Measurements from ENCODE around the gene ZNF622. TPM values are rescaled to one million over a fixed set of nuclear protein-coding genes. Genes with fewer than 3 reads are reported as not detected.
A peak's percentile ranks its signal among the peaks of the same experiment; 100 is the strongest.

ZNF622 gene
- total RNA-seq, 1 donor from 2014 or later: 40.0 TPM

DNA sequence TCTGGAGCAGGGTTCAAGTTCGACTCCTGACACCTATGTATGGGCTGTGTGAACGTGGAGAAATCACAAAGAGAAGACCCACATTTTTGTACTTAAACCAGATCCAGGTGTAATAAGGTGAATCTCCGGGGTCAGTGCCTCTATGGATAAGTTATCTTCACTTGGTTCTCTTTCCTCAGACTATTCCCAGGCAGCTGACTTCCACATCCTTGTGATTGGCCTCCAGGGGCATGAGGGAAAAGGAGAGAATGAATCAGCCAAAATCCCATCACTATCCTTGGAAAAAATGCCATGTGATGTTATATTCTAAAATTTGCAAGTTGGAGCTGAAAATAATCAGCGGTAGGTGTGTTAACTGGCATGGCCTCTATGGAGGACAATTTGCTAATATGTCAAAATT lies 37.2 kb downstream of the ZNF622 start:
- peaks cover 19% of the 10 kb centered on the region for H3K4me1 Mint-ChIP-seq (ENCODE audit: low read depth, unreplicated experiment)
- peaks cover 3% of the 10 kb centered on the region for H3K9me3 Mint-ChIP-seq (ENCODE audit: unreplicated experiment)
- TF ChIP-seq, protein P1, sequence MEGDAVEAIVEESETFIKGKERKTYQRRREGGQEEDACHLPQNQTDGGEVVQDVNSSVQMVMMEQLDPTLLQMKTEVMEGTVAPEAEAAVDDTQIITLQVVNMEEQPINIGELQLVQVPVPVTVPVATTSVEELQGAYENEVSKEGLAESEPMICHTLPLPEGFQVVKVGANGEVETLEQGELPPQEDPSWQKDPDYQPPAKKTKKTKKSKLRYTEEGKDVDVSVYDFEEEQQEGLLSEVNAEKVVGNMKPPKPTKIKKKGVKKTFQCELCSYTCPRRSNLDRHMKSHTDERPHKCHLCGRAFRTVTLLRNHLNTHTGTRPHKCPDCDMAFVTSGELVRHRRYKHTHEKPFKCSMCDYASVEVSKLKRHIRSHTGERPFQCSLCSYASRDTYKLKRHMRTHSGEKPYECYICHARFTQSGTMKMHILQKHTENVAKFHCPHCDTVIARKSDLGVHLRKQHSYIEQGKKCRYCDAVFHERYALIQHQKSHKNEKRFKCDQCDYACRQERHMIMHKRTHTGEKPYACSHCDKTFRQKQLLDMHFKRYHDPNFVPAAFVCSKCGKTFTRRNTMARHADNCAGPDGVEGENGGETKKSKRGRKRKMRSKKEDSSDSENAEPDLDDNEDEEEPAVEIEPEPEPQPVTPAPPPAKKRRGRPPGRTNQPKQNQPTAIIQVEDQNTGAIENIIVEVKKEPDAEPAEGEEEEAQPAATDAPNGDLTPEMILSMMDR (IDR thresholded peaks at IDR 0.05; ENCODE audit: partially characterized antibody, unreplicated experiment): peak; percentile 37
- H3K4me3 Mint-ChIP-seq (ENCODE audit: unreplicated experiment): no peak overlapping the region
- DNase-seq: no peak
- H3K36me3 Mint-ChIP-seq (ENCODE audit: unreplicated experiment): no peaks in the 10 kb centered on the region
- no peak overlapping the region for H3K27ac Mint-ChIP-seq (ENCODE audit: unreplicated experiment)
- peaks cover 4% of the 10 kb centered on the region for H3K27me3 Mint-ChIP-seq (ENCODE audit: unreplicated experiment)

GRCh38 chr5:16427587-16427986 lies 38.0 kb downstream of the ZNF622 start:
- no peaks in the 10 kb centered on the region for H3K9me3 Mint-ChIP-seq (ENCODE audit: unreplicated experiment)

GRCh38 chr5:16418471-16418922 lies 47.1 kb downstream of the ZNF622 start:
- Mint-ChIP-seq H3K4me1 (ENCODE audit: low read depth, unreplicated experiment) (peaks cover 6% of the 10 kb centered on the region), H3K27ac (ENCODE audit: unreplicated experiment) (no peak overlapping the region)

More at GRCh38 chr5:16427587-16427986, 38.0 kb downstream of the ZNF622 start:
- Mint-ChIP-seq H3K27ac (ENCODE audit: unreplicated experiment) (no peak overlapping the region), H3K36me3 (ENCODE audit: unreplicated experiment) (no peaks in the 10 kb centered on the region), H3K27me3 (ENCODE audit: unreplicated experiment) (peaks cover 2% of the 10 kb centered on the region), H3K4me1 (ENCODE audit: low read depth, unreplicated experiment) (peaks cover 16% of the 10 kb centered on the region), H3K4me3 (ENCODE audit: unreplicated experiment) (no peak overlapping the region)
- TF ChIP-seq, protein P1 (IDR thresholded peaks at IDR 0.05; ENCODE audit: partially characterized antibody, unreplicated experiment): no peak
- no peak for DNase-seq

DNA sequence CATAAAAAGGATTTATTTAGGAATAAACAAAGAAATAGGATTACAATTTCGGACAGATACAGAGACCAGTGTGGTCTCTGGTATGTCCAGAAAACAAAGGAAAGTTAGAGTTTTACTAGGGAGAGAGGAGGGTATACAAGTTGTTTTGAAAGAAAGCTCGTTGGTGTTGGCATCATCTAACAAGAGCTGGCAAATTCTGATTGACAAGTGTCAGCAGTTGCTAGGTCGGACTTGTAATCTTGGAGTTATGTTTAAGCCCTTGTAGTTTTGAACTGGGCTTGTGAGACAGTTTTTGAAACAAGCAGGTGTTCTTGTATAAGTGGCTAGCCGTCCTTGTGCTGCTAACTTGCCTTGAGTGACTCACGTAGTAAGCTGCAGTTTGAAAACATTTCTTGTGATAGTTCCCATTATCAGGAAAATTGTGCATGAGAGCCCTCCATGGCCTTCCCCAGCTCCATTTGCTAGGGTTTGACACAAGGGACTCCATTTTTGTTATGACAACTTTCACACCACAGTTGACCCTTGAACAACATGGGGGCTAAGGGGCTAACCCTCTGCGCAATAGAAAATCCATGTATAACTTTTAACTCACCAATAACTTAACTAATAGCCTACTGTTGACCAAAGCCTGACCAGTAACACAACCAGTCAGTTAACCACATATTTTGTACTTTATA lies 48.1 kb downstream of the ZNF622 start:
- peaks cover 6% of the 10 kb centered on the region for H3K9me3 Mint-ChIP-seq (ENCODE audit: unreplicated experiment)
- DNase-seq: no peak
- TF ChIP-seq, protein P1 (IDR thresholded peaks at IDR 0.05; ENCODE audit: partially characterized antibody, unreplicated experiment): no peak
- H3K36me3 Mint-ChIP-seq (ENCODE audit: unreplicated experiment): no peaks in the 10 kb centered on the region
- H3K4me1 Mint-ChIP-seq (ENCODE audit: low read depth, unreplicated experiment): peaks cover 6% of the 10 kb centered on the region
- H3K27ac Mint-ChIP-seq (ENCODE audit: unreplicated experiment): no peak overlapping the region
- no peak overlapping the region for H3K4me3 Mint-ChIP-seq (ENCODE audit: unreplicated experiment)
- peaks cover 4% of the 10 kb centered on the region for H3K27me3 Mint-ChIP-seq (ENCODE audit: unreplicated experiment)

More at GRCh38 chr5:16418471-16418922, 47.1 kb downstream of the ZNF622 start:
- Mint-ChIP-seq H3K27me3 (ENCODE audit: unreplicated experiment) (peaks cover 4% of the 10 kb centered on the region), H3K4me3 (ENCODE audit: unreplicated experiment) (no peak overlapping the region), H3K36me3 (ENCODE audit: unreplicated experiment) (no peaks in the 10 kb centered on the region), H3K9me3 (ENCODE audit: unreplicated experiment) (peaks cover 6% of the 10 kb centered on the region)
- TF ChIP-seq, protein P1 (IDR thresholded peaks at IDR 0.05; ENCODE audit: partially characterized antibody, unreplicated experiment): no peak
- DNase-seq: no peak

DNA sequence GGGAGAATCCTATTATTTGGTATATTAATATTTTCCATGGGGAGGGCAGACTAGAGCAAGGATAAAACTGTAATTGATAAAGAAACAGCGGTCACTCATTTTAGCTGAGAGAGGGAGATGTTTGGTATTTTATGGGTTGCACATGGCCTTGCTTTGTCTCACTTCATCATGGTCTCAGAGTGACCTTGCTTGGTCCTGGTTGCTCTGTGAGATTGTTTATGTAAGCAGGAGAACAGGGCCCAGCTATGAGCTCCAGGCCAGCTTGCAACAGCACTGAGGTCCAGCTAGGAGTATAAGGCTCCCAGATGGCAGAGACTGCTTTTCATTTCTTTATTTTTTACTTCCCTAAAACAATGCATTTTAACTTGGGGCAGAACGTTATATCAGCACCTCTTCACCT lies 50.7 kb downstream of the ZNF622 start:
- no peaks in the 10 kb centered on the region for H3K9me3 Mint-ChIP-seq (ENCODE audit: unreplicated experiment)
- no peak for DNase-seq
- H3K36me3 Mint-ChIP-seq (ENCODE audit: unreplicated experiment): no peaks in the 10 kb centered on the region
- no peak overlapping the region for H3K4me3 Mint-ChIP-seq (ENCODE audit: unreplicated experiment)
- peaks cover 5% of the 10 kb centered on the region for H3K4me1 Mint-ChIP-seq (ENCODE audit: low read depth, unreplicated experiment)
- no peak overlapping the region for H3K27ac Mint-ChIP-seq (ENCODE audit: unreplicated experiment)
- TF ChIP-seq, protein P1 (IDR thresholded peaks at IDR 0.05; ENCODE audit: partially characterized antibody, unreplicated experiment): no peak
- peaks cover 2% of the 10 kb centered on the region for H3K27me3 Mint-ChIP-seq (ENCODE audit: unreplicated experiment)
